WI38 (cell line): Measurements from ENCODE around the gene MTMR3.

ENCODE experiments used
- H3K4me3 ChIP-seq: 2 replicates; pipeline ENCODE4 v1.5.1; 2011; ENCODE audit warnings: low read depth, mild to moderate bottlenecking, control low read depth, low read length
- CTCF ChIP-seq: IDR thresholded peaks from 2 replicates; pipeline ENCODE4 v1.5.1; 2012; ENCODE audit warnings: low read depth, mild to moderate bottlenecking, control low read depth, low read length

MTMR3 gene

GRCh38 chr22:30033137-30033536 lies 150.2 kb downstream of the MTMR3 start:
- no peak overlapping the region for H3K4me3 ChIP-seq
- TF ChIP-seq CTCF = no peak

GRCh38 chr22:30033901-30034300 lies 150.9 kb downstream of the MTMR3 start:
- TF ChIP-seq CTCF = no peak
- no peak overlapping the region for H3K4me3 ChIP-seq

GRCh38 chr22:30036656-30037055 lies 153.7 kb downstream of the MTMR3 start:
- no peak for TF ChIP-seq CTCF
- no peak overlapping the region for H3K4me3 ChIP-seq

GRCh38 chr22:30038219-30038618 lies 155.2 kb downstream of the MTMR3 start:
- no peak overlapping the region for H3K4me3 ChIP-seq

GRCh38 chr22:30040499-30041260 lies 157.7 kb downstream of the MTMR3 start:
- TF ChIP-seq CTCF = no peak
- H3K4me3 ChIP-seq = no peak overlapping the region

More at GRCh38 chr22:30038219-30038618, 155.2 kb downstream of the MTMR3 start:
- TF ChIP-seq CTCF = no peak

- H3K4me3 ChIP-seq = no peak overlapping the region
- TF ChIP-seq CTCF = no peak
Observed at GRCh38 chr22:30041475-30041874, 158.5 kb downstream of the MTMR3 start.

GRCh38 chr22:30041881-30042280 lies 158.9 kb downstream of the MTMR3 start:
- H3K4me3 ChIP-seq = no peak overlapping the region
- no peak for TF ChIP-seq CTCF
